HG03521 (cell line): ENCODE results near the gene OR10A6.

ENCODE experiments used
- ATAC-seq: cut with Tn5 transposase; IDR thresholded peaks from one replicate; pipeline ENCODE4 v1.9.1; 2021; ENCODE audit warnings: mild to moderate bottlenecking, moderate library complexity; ENCODE audit not compliant: unreplicated experiment

The OR10A6 gene

GRCh38 chr11:7911011-7911410 is 20.1 kb downstream of the OR10A6 start:
- no peak for ATAC-seq

GRCh38 chr11:7910286-7910788 is 20.7 kb downstream of the OR10A6 start:
- no peak for ATAC-seq

- no peak for ATAC-seq
Observed at GRCh38 chr11:7909585-7910285, 21.3 kb downstream of the OR10A6 start.

- no peak for ATAC-seq
Observed at GRCh38 chr11:7907121-7907520, 23.9 kb downstream of the OR10A6 start.

GRCh38 chr11:7906481-7906880 is 24.6 kb downstream of the OR10A6 start:
- ATAC-seq: no peak

- ATAC-seq: no peak
Observed at GRCh38 chr11:7905961-7906429, 25.1 kb downstream of the OR10A6 start.

GRCh38 chr11:7905549-7905948 is 25.5 kb downstream of the OR10A6 start:
- no peak for ATAC-seq

- ATAC-seq: no peak
Observed at GRCh38 chr11:7904917-7905316, 26.2 kb downstream of the OR10A6 start.

GRCh38 chr11:7903940-7904339 is 27.1 kb downstream of the OR10A6 start:
- no peak for ATAC-seq

- ATAC-seq: no peak
Observed at GRCh38 chr11:7901319-7901854, 29.7 kb downstream of the OR10A6 start.

- no peak for ATAC-seq
Observed at GRCh38 chr11:7900686-7901085, 30.4 kb downstream of the OR10A6 start.

GRCh38 chr11:7899418-7899817 is 31.6 kb downstream of the OR10A6 start:
- ATAC-seq: no peak

- no peak for ATAC-seq
Observed at GRCh38 chr11:7898666-7899283, 32.3 kb downstream of the OR10A6 start.

GRCh38 chr11:7896009-7896785 is 34.9 kb downstream of the OR10A6 start:
- no peak for ATAC-seq

- ATAC-seq: no peak
Observed at GRCh38 chr11:7894251-7894650, 36.8 kb downstream of the OR10A6 start.

- ATAC-seq: no peak
Observed at GRCh38 chr11:7893796-7894195, 37.3 kb downstream of the OR10A6 start.

- no peak for ATAC-seq
Observed at GRCh38 chr11:7892840-7893254, 38.2 kb downstream of the OR10A6 start.

- peak; percentile 55 for ATAC-seq
Observed at GRCh38 chr11:7892059-7892699, 38.9 kb downstream of the OR10A6 start.

- no peak for ATAC-seq
Observed at GRCh38 chr11:7890417-7891172, 40.5 kb downstream of the OR10A6 start.

GRCh38 chr11:7889985-7890384 is 41.1 kb downstream of the OR10A6 start:
- ATAC-seq: no peak
